Transverse colon (tissue), 4 donors: ENCODE results near the gene PLAAT4. TPM values are rescaled to one million over a fixed set of nuclear protein-coding genes. Genes with fewer than 3 reads are reported as not detected.

Experiments
- DNase-seq: peaks from one replicate; pipeline ENCODE4 v3.0.0-alpha.2; 2019
- H3K27ac ChIP-seq, 4 donors: fragments of 200-600 bp; sonication (generic); 2 replicates each; pipeline ENCODE4 v1.5.1; 2016 to 2018; ENCODE audit warnings: inconsistent platforms in 4 of 4
- H3K27me3 ChIP-seq: fragments of 200-600 bp; sonication (generic); 2 replicates; pipeline ENCODE4 v1.5.1; 2017; ENCODE audit warnings: inconsistent platforms
- H3K36me3 ChIP-seq, 4 donors: fragments of 200-600 bp; sonication (generic); 2 replicates each; pipeline ENCODE4 v1.5.1; 2017 to 2019; ENCODE audit warnings: inconsistent platforms in 4 of 4
- H3K4me1 ChIP-seq, 4 donors: fragments of 200-600 bp; sonication (generic); 2 replicates each; pipeline ENCODE4 v1.5.1; 2017 to 2020; ENCODE audit warnings: inconsistent platforms in 4 of 4
- H3K4me3 ChIP-seq, 4 donors: fragments of 200-600 bp; sonication (generic); 1 replicate in 1 of 4; 2 replicates in 3 of 4; pipeline versions ENCODE4 v1.5.1 to v1.6.1; 2017 to 2019; ENCODE audit warnings: inconsistent platforms in 4 of 4
- H3K9me3 ChIP-seq, 2 donors: fragments of 200-600 bp; sonication (generic); 2 replicates each; pipeline ENCODE4 v1.5.1; 2017 to 2019; ENCODE audit warnings: inconsistent platforms in 2 of 2
- CTCF ChIP-seq, 5 experiments: fragments of 200-600 bp in 3 of 5; fragments of 450-650 bp in 2 of 5; sonication (generic) in 3 of 5; IDR thresholded peaks; 1 replicate in 2 of 5; 2 replicates in 3 of 5; pipeline ENCODE4 v1.5.1; 2016 to 2017; ENCODE audit warnings: antibody characterized with exemption in 5 of 5, inconsistent platforms in 3 of 5, mild to moderate bottlenecking in 2 of 5, moderate library complexity in 1 of 5
- EP300 ChIP-seq: sonication (generic); formaldehyde crosslinking; IDR thresholded peaks from one replicate; pipeline ENCODE4 v1.6.1; 2017; ENCODE audit warnings: antibody characterized with exemption, low read depth
- POLR2A ChIP-seq: fragments of 450-650 bp; IDR thresholded peaks from one replicate; pipeline ENCODE4 v1.6.1; 2016; ENCODE audit warnings: antibody characterized with exemption, mild to moderate bottlenecking, moderate library complexity
- POLR2AphosphoS5 ChIP-seq, 3 donors: sonication (generic); formaldehyde crosslinking; IDR thresholded peaks; one replicate each; pipeline ENCODE4 v1.6.1; 2016; ENCODE audit warnings: antibody characterized with exemption in 3 of 3
- WGBS, 2 donors: methylation state at CpG; one replicate each; pipeline ENCODE4 v1.1.5; 2018; ENCODE audit warnings: low coverage in 1 of 2; 5-methylcytosine and 5-hydroxymethylcytosine counted together
- in situ Hi-C, 4 donors: fragments of 200-750 bp; cut with MboI; loops; one replicate each; pipeline versions ENCODE4 v1.15.0 to v1.15.1; 2017; ENCODE audit warnings: low sequenced_read_pairs in 3 of 4, low pct_ligation_motif_present in 1 of 4, low pct_unique_long_range_greater_than_20kb in 1 of 4
- intact Hi-C: fragments of 100-400 bp; cut with DNase I; formaldehyde crosslinking; loops from one replicate; pipeline ENCODE4 v1.15.1; 2023; ENCODE audit warnings: low total_unique reads
- total RNA-seq, 4 donors: library from RNA; depleted of rRNA; stranded (reverse); fragments of >200 nt; gene quantifications; one replicate each; pipeline ENCODE4 v1.1.0, GENCODE V29; 2016

The PLAAT4 gene
- total RNA-seq, 4 donors from 2014 or later = 35.4 to 78.6 (median 40.7) TPM

- TF ChIP-seq CTCF (IDR thresholded peaks at IDR 0.05) (no peak), POLR2AphosphoS5 (IDR thresholded peaks at IDR 0.05) (no peak), EP300 (no peak), POLR2A (no peak)
- no peaks in the 10 kb centered on the region for H3K9me3 ChIP-seq
- H3K4me3 ChIP-seq = no peak overlapping the region
- intact Hi-C loops (no loop called here), in situ Hi-C loops (no loop called here)
- no peak overlapping the region for H3K27ac ChIP-seq
- H3K4me1 ChIP-seq = peaks cover 0 to 28% (median 7%) of the 10 kb centered on the region in 4 donors
- H3K27me3 ChIP-seq = no peaks in the 10 kb centered on the region
- DNase-seq = no peak
- WGBS, 2 donors = 74 to 85% methylated on average over 5 to 7 of the region's 7 CpGs
- H3K36me3 ChIP-seq = no peaks in the 10 kb centered on the region
These were observed 19.9 kb downstream of the PLAAT4 start for GRCh38 chr11:63556404-63557013.

- Histone ChIP-seq H3K27ac (no peak overlapping the region), H3K4me1 (peaks cover 0 to 28% (median 7%) of the 10 kb centered on the region in 4 donors), H3K4me3 (no peak overlapping the region), H3K9me3 (no peaks in the 10 kb centered on the region), H3K27me3 (no peaks in the 10 kb centered on the region), H3K36me3 (no peaks in the 10 kb centered on the region)
- DNase-seq = no peak
- WGBS, 2 donors = 43 to 53% methylated on average over 7 of the region's 7 CpGs
- in situ Hi-C loops (no loop called here), intact Hi-C loops (no loop called here)
- no peak for TF ChIP-seq EP300
- TF ChIP-seq POLR2AphosphoS5 (IDR thresholded peaks at IDR 0.05) = no peak
- no peak for TF ChIP-seq CTCF (IDR thresholded peaks at IDR 0.05)
- no peak for TF ChIP-seq POLR2A
These were observed 21.0 kb downstream of the PLAAT4 start for GRCh38 chr11:63557570-63557969.

DNA sequence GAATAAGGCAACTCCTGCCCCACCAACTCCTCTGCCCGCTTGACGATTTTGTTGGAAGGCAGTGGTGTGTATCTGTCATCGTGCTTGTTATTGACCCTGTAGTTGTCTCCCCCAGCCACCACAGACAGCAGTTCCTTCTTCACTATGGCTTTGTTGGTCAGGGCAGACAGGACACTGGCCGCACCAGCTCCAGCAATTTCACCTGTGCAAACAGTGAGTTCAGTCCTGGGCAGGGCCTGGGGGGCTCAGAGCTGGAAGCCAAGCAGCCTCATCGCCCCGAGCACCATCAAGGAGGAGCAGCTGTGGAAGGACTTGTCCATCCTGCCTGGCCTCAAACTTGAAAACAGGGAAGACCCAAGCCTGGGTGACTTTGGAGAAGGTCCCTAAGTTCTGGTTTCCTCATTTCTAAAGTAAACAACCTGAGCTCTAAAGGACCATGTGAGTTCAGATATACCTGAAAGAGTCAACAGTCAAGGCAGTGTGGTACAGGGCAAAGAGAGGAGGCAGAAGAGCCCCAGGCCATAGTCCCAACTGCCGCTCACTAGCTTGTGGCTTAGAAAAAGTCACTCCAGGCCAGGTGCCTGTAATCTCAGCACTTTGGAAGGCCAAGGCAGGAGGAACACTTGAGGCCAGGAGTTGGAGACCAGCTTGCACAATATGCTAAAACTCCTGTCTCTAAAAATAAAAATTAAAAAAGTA is 22.0 kb downstream of the PLAAT4 start:
- DNase-seq = no peak
- intact Hi-C loops = no loop called here
- H3K4me1 ChIP-seq = peaks cover 0 to 22% (median 8%) of the 10 kb centered on the region in 4 donors
- no peak overlapping the region for H3K27ac ChIP-seq
- WGBS, 2 donors = 93% methylated on average over 7 of the region's 7 CpGs; no CpG with 5 or more reads in 1 of the 2 donors
- H3K9me3 ChIP-seq = no peaks in the 10 kb centered on the region
- in situ Hi-C loops = no loop called here
- H3K36me3 ChIP-seq = no peaks in the 10 kb centered on the region
- no peaks in the 10 kb centered on the region for H3K27me3 ChIP-seq
- no peak overlapping the region for H3K4me3 ChIP-seq
- TF ChIP-seq POLR2A (no peak), EP300 (no peak), POLR2AphosphoS5 (IDR thresholded peaks at IDR 0.05) (no peak), CTCF (IDR thresholded peaks at IDR 0.05) (no peak)

GRCh38 chr11:63560506-63561180 is 24.0 kb downstream of the PLAAT4 start:
- Histone ChIP-seq H3K36me3 (no peaks in the 10 kb centered on the region), H3K27me3 (no peaks in the 10 kb centered on the region), H3K4me3 (no peak overlapping the region), H3K9me3 (no peaks in the 10 kb centered on the region), H3K27ac (no peak overlapping the region), H3K4me1 (peaks cover 7 to 33% (median 18%) of the 10 kb centered on the region in 4 donors)
- in situ Hi-C loops (no loop called here), intact Hi-C loops (no loop called here)
- WGBS, 2 donors = 63 to 100% methylated on average over 1 to 7 of the region's 7 CpGs
- DNase-seq = peak; percentile 60
- TF ChIP-seq CTCF (IDR thresholded peaks at IDR 0.05) (no peak), POLR2AphosphoS5 (IDR thresholded peaks at IDR 0.05) (no peak)
